Fibroblast of skin of scalp (primary cell): ENCODE results near the gene TRIM26.
A peak's percentile ranks its signal among the peaks of the same experiment; 100 is the strongest.
"Not testable (repeated sequence)": the region's sequence is repeated elsewhere in the genome, so short reads cannot be mapped to it uniquely, and the experiment has no call there.

Source experiments
- DNase-seq: peaks from one replicate; pipeline ENCODE4 v3.0.0-alpha.2; 2013

TRIM26 gene

DNA sequence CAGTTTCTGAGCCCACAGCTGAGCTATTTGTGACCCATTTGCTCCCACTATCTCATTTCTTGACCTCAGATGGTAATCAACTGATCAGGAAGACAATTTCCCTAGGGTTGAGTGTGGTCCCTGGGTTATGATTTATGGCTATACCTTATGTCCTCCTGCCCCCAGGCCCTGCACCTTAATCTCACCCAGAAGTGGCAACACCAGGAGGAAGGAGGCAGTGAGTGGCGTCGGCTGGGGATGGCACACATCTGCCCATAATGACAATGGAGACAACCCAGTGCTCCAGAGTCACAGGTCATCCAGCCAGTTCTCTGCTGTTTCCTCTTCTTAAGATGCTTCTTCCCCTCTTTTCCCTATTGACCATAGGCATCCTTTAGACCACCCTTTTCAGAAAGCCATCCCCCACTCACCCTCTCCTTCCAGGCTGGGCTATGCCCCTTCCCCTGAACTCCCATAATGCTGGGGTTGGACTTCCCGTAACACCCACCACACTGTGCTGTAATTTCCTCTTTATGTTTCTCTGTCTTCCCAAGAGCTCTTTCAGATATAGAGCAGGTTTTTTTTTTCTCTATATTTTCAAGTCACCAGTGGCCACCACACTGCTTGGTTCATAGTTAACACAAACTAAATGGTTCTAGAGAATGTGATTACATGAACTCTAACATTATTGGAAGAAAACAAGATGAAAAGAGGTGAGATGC, 60.1 kb downstream of the TRIM26 start:
- no peak for DNase-seq

- DNase-seq, result no peak
Observed at GRCh38 chr6:30152016-30152673, 61.1 kb downstream of the TRIM26 start.

- DNase-seq, result no peak
Observed at GRCh38 chr6:30151580-30151979, 61.6 kb downstream of the TRIM26 start.

DNA sequence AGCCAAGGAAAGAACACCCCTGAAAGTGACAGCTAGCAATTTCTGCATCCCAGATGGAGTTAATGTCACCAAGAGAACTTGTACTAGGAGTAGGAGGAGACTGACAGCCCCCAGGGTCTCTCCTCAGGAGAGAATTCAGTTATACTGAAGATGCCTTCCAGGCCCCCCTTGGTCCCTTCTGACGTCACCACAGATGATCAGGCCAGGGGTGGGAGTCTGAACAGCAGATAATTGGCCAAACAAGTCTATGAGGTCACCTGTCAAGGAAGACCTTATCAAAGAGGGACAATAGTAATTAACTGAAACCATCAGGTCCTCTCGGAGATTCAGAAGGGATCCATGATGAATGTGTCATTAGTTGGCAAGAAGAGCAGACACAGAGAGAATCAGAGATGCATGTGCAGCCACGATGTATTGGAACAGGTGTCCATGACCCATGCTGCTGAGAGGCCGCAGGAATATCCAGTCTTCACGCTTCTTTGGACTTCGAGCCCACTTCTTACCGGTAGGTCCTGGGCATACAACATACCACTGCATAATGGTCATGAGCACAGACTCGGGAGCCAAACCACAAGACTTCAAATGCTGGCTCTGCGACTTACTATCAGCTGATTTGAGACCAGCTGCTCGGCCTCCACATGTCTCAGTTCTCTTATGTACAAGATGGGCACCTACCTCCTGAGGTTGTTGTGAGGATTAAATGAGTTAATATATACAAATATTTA, 62.4 kb downstream of the TRIM26 start:
- peak; percentile 41 for DNase-seq

- DNase-seq, result peak; percentile 34
Observed at GRCh38 chr6:30149858-30150550, 63.2 kb downstream of the TRIM26 start.

DNA sequence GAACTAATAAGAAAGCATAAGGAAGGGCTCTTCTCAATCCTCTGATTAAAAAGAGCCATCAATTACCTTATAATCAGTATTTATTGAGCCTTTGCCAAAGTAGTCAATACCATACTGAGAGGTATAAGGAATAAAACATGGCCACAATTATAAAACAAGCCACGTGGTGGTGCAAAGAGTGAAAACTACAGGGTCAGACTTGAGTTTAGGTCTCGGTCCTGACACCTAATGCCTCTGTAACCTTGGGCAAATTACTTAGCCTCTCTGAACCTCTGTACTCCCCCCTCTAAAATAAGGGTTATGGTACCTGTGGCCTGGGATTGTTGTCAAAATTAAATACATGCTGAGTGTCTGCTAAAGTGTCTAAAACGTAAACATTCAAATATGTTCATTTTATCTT, 64.0 kb downstream of the TRIM26 start:
- peak; percentile 15 for DNase-seq

- DNase-seq, result no peak
Observed at GRCh38 chr6:30147096-30147495, 66.1 kb downstream of the TRIM26 start.

GRCh38 chr6:30145818-30146217, 67.4 kb downstream of the TRIM26 start:
- no peak for DNase-seq

GRCh38 chr6:30144811-30145210, 68.4 kb downstream of the TRIM26 start:
- DNase-seq, result no peak

- DNase-seq, result no peak
Observed at GRCh38 chr6:30143780-30144179, 69.4 kb downstream of the TRIM26 start.

GRCh38 chr6:30142665-30143064, 70.5 kb downstream of the TRIM26 start:
- DNase-seq, result no peak

- not testable (repeated sequence) for DNase-seq
Observed at GRCh38 chr6:30140240-30140639, 73.0 kb downstream of the TRIM26 start.

GRCh38 chr6:30136570-30137286, 76.5 kb downstream of the TRIM26 start:
- DNase-seq, result no peak

DNA sequence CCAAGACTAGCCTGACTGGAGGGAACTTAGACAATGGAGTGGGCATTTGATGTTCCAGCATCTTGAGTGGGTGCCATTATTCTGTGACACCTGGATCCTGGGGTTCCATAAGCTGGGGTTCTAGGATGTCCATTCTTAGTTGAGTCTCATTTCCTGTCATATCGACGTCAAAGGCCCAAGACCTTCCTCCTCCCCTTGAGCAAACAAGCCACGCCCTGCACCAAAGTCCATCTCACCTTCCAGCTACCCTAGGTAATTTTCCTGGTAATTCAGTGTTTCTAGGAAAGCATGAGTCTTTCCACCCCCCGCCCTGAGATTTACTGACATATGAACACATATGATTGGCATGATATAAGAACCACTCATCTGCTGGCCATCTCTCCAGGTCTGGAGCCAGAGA, 77.4 kb downstream of the TRIM26 start, which contains the start of gene TRIM40:
Gene TRIM40 (plus strand): TSS at position 384 of the 400 bp plus-strand sequence. CDS start 897 bp downstream, outside the sequence.
- DNase-seq, result no peak

DNA sequence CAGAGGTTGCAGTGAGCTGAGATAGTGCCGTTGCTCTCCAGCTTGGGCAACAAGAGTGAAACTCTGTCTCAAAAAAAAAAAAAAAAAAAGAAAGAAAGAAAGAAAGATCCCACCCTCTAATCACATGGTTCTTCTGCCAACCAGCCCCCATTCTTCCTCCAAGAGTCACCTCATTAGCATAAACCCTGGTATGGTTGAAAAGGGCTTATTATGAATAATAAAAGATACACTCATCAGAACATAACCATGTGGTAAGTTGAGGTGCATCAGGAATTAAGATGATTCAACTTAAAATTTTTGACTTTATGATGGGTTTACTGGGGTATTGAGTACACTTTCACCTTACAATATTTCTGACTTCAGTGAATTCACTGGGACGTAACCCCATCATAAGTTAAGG, 78.1 kb downstream of the TRIM26 start:
- DNase-seq, result no peak
